ENCODE results near the gene TSPAN3. TPM values are rescaled to one million over a fixed set of nuclear protein-coding genes. Genes with fewer than 3 reads are reported as not detected.
A peak's percentile ranks its signal among the peaks of the same experiment; 100 is the strongest.

Gene TSPAN3
- total and polyA plus RNA-seq, 10 of the 15 experiments (the other 5 are each of a cell fraction or from before 2014, with no cell fraction given) = 18.9 to 114 (median 57.2) TPM

DNA sequence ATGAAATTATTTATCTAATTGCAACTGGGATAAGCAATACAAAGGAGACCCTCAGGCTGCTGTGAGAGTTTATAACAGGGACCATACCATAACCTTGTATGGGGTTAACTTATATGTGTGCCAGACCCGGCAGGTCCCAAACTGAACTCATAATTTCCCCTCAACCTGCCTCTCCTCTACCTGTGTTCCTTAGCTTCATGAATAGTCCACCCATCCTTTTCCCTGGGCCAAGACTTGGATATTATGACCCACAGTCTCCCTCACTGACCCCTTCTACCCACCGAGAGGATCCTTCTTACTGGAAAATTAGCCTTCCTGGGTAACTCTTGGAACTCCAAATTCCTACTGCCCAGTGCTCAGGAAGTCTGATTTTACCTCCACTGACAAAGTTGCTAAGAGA, 3.4 kb upstream of the TSPAN3 start (continued):
- no peak for TF ChIP-seq ZBTB4 (CRISPR knock-in tag; IDR thresholded peaks at IDR 0.05)
- TF ChIP-seq, protein P1, sequence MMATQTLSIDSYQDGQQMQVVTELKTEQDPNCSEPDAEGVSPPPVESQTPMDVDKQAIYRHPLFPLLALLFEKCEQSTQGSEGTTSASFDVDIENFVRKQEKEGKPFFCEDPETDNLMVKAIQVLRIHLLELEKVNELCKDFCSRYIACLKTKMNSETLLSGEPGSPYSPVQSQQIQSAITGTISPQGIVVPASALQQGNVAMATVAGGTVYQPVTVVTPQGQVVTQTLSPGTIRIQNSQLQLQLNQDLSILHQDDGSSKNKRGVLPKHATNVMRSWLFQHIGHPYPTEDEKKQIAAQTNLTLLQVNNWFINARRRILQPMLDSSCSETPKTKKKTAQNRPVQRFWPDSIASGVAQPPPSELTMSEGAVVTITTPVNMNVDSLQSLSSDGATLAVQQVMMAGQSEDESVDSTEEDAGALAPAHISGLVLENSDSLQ (IDR thresholded peaks at IDR 0.05) = no peak
- TF ChIP-seq RB1 (IDR thresholded peaks at IDR 0.05; ENCODE audit: borderline replicate concordance) = no peak

DNA sequence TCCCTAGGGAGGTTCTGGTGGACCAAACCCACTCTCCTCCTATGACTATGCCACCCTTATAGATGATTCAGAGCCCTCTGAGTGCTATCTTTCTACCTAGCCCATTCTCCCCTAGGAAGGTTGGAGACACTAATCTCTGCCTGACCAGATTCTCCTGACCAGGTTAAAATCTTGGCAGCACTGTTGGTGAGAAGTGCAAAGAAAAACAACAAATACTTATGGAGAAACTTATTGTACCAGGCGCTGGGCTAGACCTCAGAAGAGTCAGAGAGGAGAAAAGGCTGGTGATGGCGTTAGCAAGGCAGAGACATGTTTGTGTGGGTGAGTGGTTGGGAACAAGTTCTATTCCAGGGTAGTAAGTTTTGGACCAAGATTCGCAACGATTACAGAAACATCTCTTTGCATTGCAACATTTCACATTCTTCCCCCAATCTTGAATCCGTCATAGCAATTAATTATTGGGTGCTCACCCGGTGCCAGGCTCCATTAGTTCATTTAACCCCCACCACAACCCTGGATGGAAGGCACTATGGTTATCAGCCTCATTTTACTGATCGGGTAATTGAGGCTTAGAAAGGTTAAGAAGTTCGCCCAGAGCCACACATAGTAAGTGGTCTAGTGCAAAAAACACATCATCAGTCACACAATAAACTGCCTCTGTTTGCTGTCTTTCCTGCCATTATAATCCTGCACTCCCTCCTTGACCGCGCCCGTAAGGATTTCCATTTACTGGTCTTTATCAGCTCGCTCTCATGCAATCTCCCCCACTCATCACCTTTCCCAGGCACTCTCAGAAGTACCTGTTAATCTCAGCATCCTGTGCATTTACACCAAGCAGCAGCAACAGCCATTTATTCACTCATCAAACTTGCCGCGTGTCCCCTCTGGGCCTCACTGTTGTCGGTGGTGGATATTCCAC, 655 bp upstream of the TSPAN3 start:
- Histone ChIP-seq H3K27ac (ENCODE audit: control insufficient read depth, insufficient read depth) (peak overlapping the region; percentile 22; the same call in 1 of the 2 replicates), H3K9me3 (replicated peaks; ENCODE audit: control insufficient read depth, insufficient read depth, low read length) (no peaks in the 10 kb centered on the region), H3K9ac (ENCODE audit: control insufficient read depth, insufficient read depth, low read length) (peak overlapping the region; percentile 85), H3K36me3 (ENCODE audit: control insufficient read depth in 2 of 2, insufficient read depth in 2 of 2, low read length in 1 of 2) (no peaks in the 10 kb centered on the region), H3K4me1 (ENCODE audit: control insufficient read depth, insufficient read depth, low read length) (peaks cover 25% of the 10 kb centered on the region), H4K20me1 (ENCODE audit: control insufficient read depth, insufficient read depth) (no peaks in the 10 kb centered on the region), H3K4me2 (ENCODE audit: control insufficient read depth, insufficient read depth) (peak overlapping the region; percentile 59), H3K79me2 (ENCODE audit: control insufficient read depth, insufficient read depth, low read length) (peaks cover 30% of the 10 kb centered on the region), H2AFZ (ENCODE audit: control insufficient read depth, low read depth, low read length) (peak overlapping the region; percentile 97), H3K4me3 (peak overlapping the region; percentile 83; the same call in 1 of the 2 replicates), H3K27me3 (replicated peaks in 1 of 2; ENCODE audit: control insufficient read depth in 2 of 2, insufficient read depth in 2 of 2, low read length in 1 of 2) (no peaks in the 10 kb centered on the region; a peak in 1 of 4 replicates)
- ChIA-PET POLR2A (interaction anchor here (0.6 kb wide), 1 partner anchor 11 kb away, joined by 3 read pairs; no protein-coding TSS in a partner anchor), RAD21 (ENCODE audit: unreplicated experiment) (no interaction called here), SMC1A (ENCODE audit: uncharacterized antibody, unreplicated experiment) (interaction anchor here (0.6 to 1.0 kb wide), 3 partner anchors 11 to 110 kb away, joined by 3 to 5 read pairs (median 4); no protein-coding TSS in a partner anchor), CTCF (interaction anchor here (1.0 kb wide), 1 partner anchor 424 kb away, joined by 3 read pairs; no protein-coding TSS in a partner anchor)
- ATAC-seq (no peak), FAIRE-seq (no peak), DNase-seq (ENCODE audit: low read depth, low spot score) (no peak)
- 79% methylated on average over 15 of the region's 15 CpGs for WGBS (ENCODE audit: insufficient coverage, insufficient replicate concordance, low lambda C conversion rate, missing lambda C conversion rate)
- intact Hi-C loops (cut with micrococcal nuclease; ENCODE audit: unreplicated experiment) (no loop called here), in situ Hi-C loops (cut with MboI) (no loop called here)
- no TSS peak for BruUV-seq (replicated peaks)
- TF ChIP-seq MEF2B (IDR thresholded peaks at IDR 0.05; ENCODE audit: partially characterized antibody, poor library complexity, severe bottlenecking) (peak; percentile 3), HDGF (IDR thresholded peaks at IDR 0.05) (0 out of 2 replicates have a peak, but pooled peaks have one; percentile 43), PAX5 (IDR thresholded peaks at IDR 0.05; ENCODE audit: borderline replicate concordance, low read depth, low read length) (no peak)
